IMR-90 (cell line): Measurements from ENCODE around the gene KCNQ1. TPM values are rescaled to one million over a fixed set of nuclear protein-coding genes. Genes with fewer than 3 reads are reported as not detected.

Source experiments
- ATAC-seq: fragments of 200-7000 bp; cut with Tn5 transposase; 2 replicates; pipeline ENCODE4 v1.9.1; 2020; ENCODE audit warnings: low read depth, mild to moderate bottlenecking, moderate library complexity
- BruUV-seq: library from RNA; stranded (reverse); fragments of 400-500 nt; replicated peaks from 2 replicates; lab custom pipeline; 2021; lab: Mats Ljungman, UMichigan
- CTCF ChIA-PET: fragments of 300-600 bp; formaldehyde crosslinking; extraction: SDS; loops from one replicate; lab custom pipeline; 2021; ENCODE audit warnings: antibody characterized with exemption; lab: Yijun Ruan, JAX
- POLR2A ChIA-PET: fragments of 300-600 bp; sonication (Branson Sonifier 250); formaldehyde crosslinking; loops from one replicate; lab custom pipeline; 2022; ENCODE audit warnings: antibody characterized with exemption; ENCODE audit not compliant: unreplicated experiment; lab: Charles Lee
- DNase-seq: peaks from one replicate; pipeline ENCODE4 v3.0.0; 2013
- H2AFZ ChIP-seq: replicated peaks from 2 replicates; pipeline ENCODE3; 2013; ENCODE audit warnings: low read length, mild to moderate bottlenecking; ENCODE audit not compliant: poor library complexity
- H2AK5ac ChIP-seq: 2 replicates; pipeline ENCODE4 v1.6.1; 2013; ENCODE audit warnings: low read depth, low read length, inconsistent platforms
- H2AK9ac ChIP-seq: replicated peaks from 2 replicates; pipeline ENCODE3; 2013; ENCODE audit warnings: mild to moderate bottlenecking, low read depth, low read length, moderate library complexity; ENCODE audit not compliant: poor library complexity
- H2BK120ac ChIP-seq: 2 replicates; pipeline ENCODE4 v1.6.1; 2013; ENCODE audit warnings: low read depth, low read length, inconsistent platforms
- H2BK15ac ChIP-seq: 3 replicates; pipeline ENCODE4 v1.6.1; 2013; ENCODE audit warnings: low read depth, low read length, inconsistent platforms
- H2BK20ac ChIP-seq: 2 replicates; pipeline ENCODE4 v1.6.1; 2013; ENCODE audit warnings: low read depth, mild to moderate bottlenecking, inconsistent platforms, low read length, moderate library complexity
- H2BK5ac ChIP-seq: 2 replicates; pipeline ENCODE4 v1.6.1; 2013; ENCODE audit warnings: mild to moderate bottlenecking, low read depth, low read length, inconsistent platforms; ENCODE audit not compliant: poor library complexity, severe bottlenecking
- H3K14ac ChIP-seq: replicated peaks from 2 replicates; pipeline ENCODE4 v1.6.1; 2013; ENCODE audit warnings: low read depth, low read length, inconsistent platforms
- H3K18ac ChIP-seq: 2 replicates; pipeline ENCODE4 v1.6.1; 2013; ENCODE audit warnings: low read depth, low read length, control low read depth
- H3K23ac ChIP-seq: 2 replicates; pipeline ENCODE4 v1.6.1; 2013; ENCODE audit warnings: low read depth, low read length, inconsistent platforms
- H3K27ac ChIP-seq: 2 replicates; pipeline ENCODE4 v1.5.1; 2013; ENCODE audit warnings: mild to moderate bottlenecking, control low read depth, low read length; ENCODE audit not compliant: insufficient read depth
- H3K27me3 ChIP-seq: 2 replicates; pipeline ENCODE4 v1.6.1; 2013; ENCODE audit warnings: low read length; ENCODE audit not compliant: control insufficient read depth, insufficient read depth
- H3K36me3 ChIP-seq: 2 replicates; pipeline ENCODE4 v1.6.1; 2013; ENCODE audit warnings: low read length, mixed read lengths; ENCODE audit not compliant: control insufficient read depth, insufficient read depth
- H3K4ac ChIP-seq: 2 replicates; pipeline ENCODE4 v1.6.1; 2013; ENCODE audit warnings: low read depth, low read length, inconsistent platforms
- H3K4me1 ChIP-seq: 2 replicates; pipeline ENCODE4 v1.6.1; 2013; ENCODE audit warnings: low read length, mixed read lengths; ENCODE audit not compliant: control insufficient read depth, insufficient read depth
- H3K4me2 ChIP-seq: 2 replicates; pipeline ENCODE4 v1.6.1; 2013; ENCODE audit warnings: low read depth, mild to moderate bottlenecking, control low read depth, low read length, moderate library complexity
- H3K4me3 ChIP-seq: 2 replicates; pipeline ENCODE4 v1.5.1; 2013; ENCODE audit warnings: low read depth, mild to moderate bottlenecking, control low read depth, low read length, moderate library complexity; ENCODE audit not compliant: insufficient read depth
- H3K56ac ChIP-seq: 2 replicates; pipeline ENCODE4 v1.6.1; 2013; ENCODE audit warnings: low read length, inconsistent platforms; ENCODE audit not compliant: insufficient read depth; ENCODE audit errors: extremely low read depth
- H3K79me1 ChIP-seq, 2 experiments: 2 replicates each; pipeline ENCODE4 v1.6.1; 2013; ENCODE audit warnings: low read length in 2 of 2, inconsistent platforms in 1 of 2, low read depth in 1 of 2
- H3K9ac ChIP-seq: 2 replicates; pipeline ENCODE4 v1.6.1; 2013; ENCODE audit warnings: low read depth, low read length, control low read depth
- H3K9me1 ChIP-seq: 2 replicates; pipeline ENCODE4 v1.6.1; 2013; ENCODE audit warnings: low read length, inconsistent platforms; ENCODE audit not compliant: insufficient read depth
- H3K9me3 ChIP-seq: 2 replicates; pipeline ENCODE4 v1.6.1; 2013; ENCODE audit warnings: low read length; ENCODE audit not compliant: control insufficient read depth, insufficient read depth
- H4K20me1 ChIP-seq: 2 replicates; pipeline ENCODE4 v1.6.1; 2013; ENCODE audit warnings: low read length, inconsistent platforms; ENCODE audit not compliant: insufficient read depth
- H4K5ac ChIP-seq: 2 replicates; pipeline ENCODE4 v1.6.1; 2013; ENCODE audit warnings: mild to moderate bottlenecking, low read depth, low read length, control low read depth
- H4K8ac ChIP-seq, 2 experiments: 2 replicates each; pipeline ENCODE4 v1.6.1; 2013; ENCODE audit warnings: low read depth in 2 of 2, low read length in 2 of 2, control low read depth in 1 of 2, inconsistent platforms in 1 of 2
- H4K91ac ChIP-seq: 2 replicates; pipeline ENCODE4 v1.6.1; 2013; ENCODE audit warnings: low read depth, low read length, inconsistent platforms; ENCODE audit not compliant: insufficient read depth
- BHLHE40 ChIP-seq: fragments of 150-350 bp; IDR thresholded peaks from 2 replicates; pipeline ENCODE4 v1.6.1; 2016; ENCODE audit warnings: mild to moderate bottlenecking, low read depth, low read length
- CEBPB ChIP-seq: IDR thresholded peaks from 2 replicates; pipeline ENCODE4 v1.6.1; 2012; ENCODE audit warnings: low read depth, low read length, improper control_type of control experiment
- FOS ChIP-seq: fragments of 150-350 bp; IDR thresholded peaks from 2 replicates; pipeline ENCODE4 v1.6.1; 2016; ENCODE audit warnings: low read depth, low read length
- MAFK ChIP-seq: IDR thresholded peaks from 2 replicates; pipeline ENCODE4 v1.6.1; 2012; ENCODE audit warnings: low read depth, low read length, improper control_type of control experiment
- MAZ ChIP-seq: IDR thresholded peaks from 2 replicates; pipeline ENCODE4 v1.6.1; 2012; ENCODE audit warnings: low read depth, mild to moderate bottlenecking, low read length, improper control_type of control experiment, moderate library complexity, borderline replicate concordance
- MXI1 ChIP-seq: IDR thresholded peaks from 2 replicates; pipeline ENCODE4 v1.6.1; 2012; ENCODE audit warnings: low read depth, mild to moderate bottlenecking, low read length, moderate library complexity, borderline replicate concordance
- POLR2A ChIP-seq: IDR thresholded peaks from 2 replicates; pipeline ENCODE4 v1.6.1; 2012; ENCODE audit warnings: mild to moderate bottlenecking, low read depth, low read length
- RAD21 ChIP-seq: IDR thresholded peaks from 2 replicates; pipeline ENCODE4 v1.6.1; 2012; ENCODE audit warnings: low read length, improper control_type of control experiment
- RCOR1 ChIP-seq: IDR thresholded peaks from 2 replicates; pipeline ENCODE4 v1.6.1; 2012; ENCODE audit warnings: mild to moderate bottlenecking, low read length, improper control_type of control experiment; ENCODE audit not compliant: insufficient replicate concordance
- RFX5 ChIP-seq: IDR thresholded peaks from 2 replicates; pipeline ENCODE4 v1.8.0; 2012; ENCODE audit warnings: low read depth, mild to moderate bottlenecking, low read length, moderate library complexity
- WGBS, 2 experiments: methylation state at CpG; one replicate each; pipeline versions ENCODE4 v1.1.5 to v1.1.7; 2013; ENCODE audit warnings: missing lambda C conversion rate in 2 of 2; ENCODE audit not compliant: insufficient read length in 1 of 2; ENCODE audit errors: extremely low coverage in 2 of 2; 5-methylcytosine and 5-hydroxymethylcytosine counted together
- dilution Hi-C: fragments of 300-500 bp; cut with HindIII; formaldehyde crosslinking; loops from one replicate; pipeline ENCODE4 v1.14.3; 2018; ENCODE audit warnings: low sequenced_read_pairs; ENCODE audit not compliant: unreplicated experiment
- in situ Hi-C: fragments of 300-500 bp; cut with MboI; formaldehyde crosslinking; loops from 3 replicates; pipeline ENCODE4 v1.14.3; 2019; ENCODE audit warnings: low sequenced_read_pairs, inconsistent platforms, mixed read lengths
- intact Hi-C: fragments of 100-400 bp; cut with micrococcal nuclease; formaldehyde crosslinking; loops from 2 replicates; pipeline ENCODE4 v1.10.0; 2022
- polyA plus RNA-seq, 3 experiments: library from polyadenylated mRNA; depleted of rRNA; stranded (reverse); fragments of >200 nt; gene quantifications; 2 replicates each; pipeline ENCODE4 v1.2.3, GENCODE V29; 2012; ENCODE audit warnings: low replicate concordance in 1 of 3
- total RNA-seq: library from RNA; depleted of rRNA; stranded (reverse); fragments of >200 nt; gene quantifications from 2 replicates; pipeline ENCODE4 v1.2.3, GENCODE V29; 2012
- TF ChIP-seq, protein P1 (sequence below): conservative IDR thresholded peaks from 2 replicates; pipeline ENCODE4 v1.5.1; 2012; ENCODE audit warnings: mild to moderate bottlenecking, low read depth, low read length, improper control_type of control experiment
- TF ChIP-seq, protein P2 (sequence below): fragments of 150-350 bp; IDR thresholded peaks from 2 replicates; pipeline ENCODE4 v1.6.1; 2016; ENCODE audit warnings: low read depth, mild to moderate bottlenecking, low read length, moderate library complexity, borderline replicate concordance

The KCNQ1 gene
- total and polyA plus RNA-seq, 2 of the 4 experiments (the other 2 are of a cell fraction), result 0.07 TPM; not detected in 1

DNA sequence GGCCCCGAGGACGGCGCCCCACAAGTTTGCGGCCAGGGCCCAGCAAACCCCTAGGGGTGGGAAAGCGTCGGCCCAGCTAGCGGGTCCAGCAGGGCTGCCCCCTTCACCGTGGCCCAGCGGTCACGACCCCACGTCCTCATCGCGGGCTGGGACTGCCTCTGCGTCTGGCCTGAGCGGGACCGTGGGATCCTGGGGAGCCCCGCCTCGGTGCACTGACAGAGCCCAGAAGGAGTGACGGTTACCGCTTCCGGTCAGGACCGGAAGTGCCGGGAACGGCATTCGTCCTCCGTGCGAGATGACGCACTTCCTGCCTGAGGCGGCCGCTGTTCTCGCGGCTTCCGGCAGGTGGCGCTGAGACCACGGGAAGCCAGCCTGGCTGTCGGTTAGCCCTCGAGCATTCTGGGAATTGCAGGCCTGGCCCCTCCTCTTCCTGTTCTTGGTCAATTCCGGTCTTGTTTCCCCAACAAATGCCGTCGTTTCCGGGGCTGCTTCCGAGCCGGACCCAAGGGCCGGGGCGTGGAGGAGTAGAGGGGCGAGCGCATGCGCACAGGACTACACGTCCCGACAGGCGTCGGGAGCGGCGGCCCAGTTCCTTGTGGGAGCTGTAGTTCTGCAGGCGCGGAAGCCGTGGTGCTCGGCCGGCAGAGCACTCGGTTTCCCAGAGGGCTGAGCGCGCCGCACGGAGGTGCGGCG, 44.6 kb upstream of the KCNQ1 start, which contains the start of gene TSSC4 (continued):
- TF ChIP-seq RAD21 (peak; percentile 65), RFX5 (no peak)

DNA sequence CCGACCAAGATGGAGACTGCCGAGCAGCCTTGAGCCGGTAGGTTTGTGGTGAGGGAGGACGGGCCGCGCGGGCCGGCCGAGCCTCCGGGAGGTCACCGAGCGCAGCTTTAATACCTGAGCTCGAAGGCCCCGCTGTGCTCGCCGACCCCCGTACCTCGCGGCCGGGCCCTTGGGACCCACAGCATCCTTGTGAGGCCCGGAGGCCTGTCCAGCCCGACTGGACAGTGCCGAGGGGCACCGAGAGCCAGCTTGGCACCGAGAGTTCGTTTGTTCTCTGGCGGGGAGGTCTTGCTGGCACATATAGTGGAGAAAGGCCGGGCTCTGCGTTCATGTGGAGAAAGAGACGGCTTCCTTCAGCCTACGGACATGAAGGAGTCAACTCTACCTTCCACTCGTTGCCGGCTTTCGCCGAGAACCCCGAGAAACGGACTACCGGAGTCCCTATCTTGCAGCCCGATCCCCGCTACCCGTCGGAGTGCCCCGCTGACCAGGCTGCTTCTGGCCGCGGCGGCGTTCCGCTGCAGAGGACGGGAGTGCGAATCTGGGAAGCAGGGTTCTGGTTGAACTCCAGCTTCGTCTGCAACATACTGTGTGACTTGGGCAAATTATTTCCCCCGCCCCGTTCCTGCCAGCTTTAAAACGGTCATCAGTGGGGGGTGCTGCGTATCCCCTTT, 43.9 kb upstream of the KCNQ1 start:
- no peak for DNase-seq
- H4K8ac ChIP-seq, result peak overlapping the region; percentile 91 to 99
- ChIA-PET POLR2A (interaction anchor here (0.5 to 1.2 kb wide), 5 partner anchors 23 to 808 kb away, joined by 3 to 17 read pairs (median 5); no protein-coding TSS in a partner anchor), CTCF (interaction anchor here (0.8 to 1.0 kb wide), 2 partner anchors 17 to 18 kb away, joined by 3 to 5 read pairs; no protein-coding TSS in a partner anchor)
- H4K5ac ChIP-seq, result peak overlapping the region; percentile 92
- H3K27me3 ChIP-seq, result no peaks in the 10 kb centered on the region
- no peak overlapping the region for H3K18ac ChIP-seq
- H2BK120ac ChIP-seq, result peak overlapping the region; percentile 52; the same call in 1 of the 2 replicates
- H2AFZ ChIP-seq, result peak overlapping the region; percentile 94
- peak overlapping the region; percentile 90 for H3K4me3 ChIP-seq
- peak overlapping the region; percentile 91 for H3K4ac ChIP-seq
- H3K79me1 ChIP-seq, result peaks cover 3 to 36% of the 10 kb centered on the region in 2 experiments; a peak in 3 of 4 replicates
- no peak overlapping the region for H2BK20ac ChIP-seq
- peak overlapping the region; percentile 85 for H3K4me2 ChIP-seq
- H3K9me3 ChIP-seq, result no peaks in the 10 kb centered on the region
- 0% methylated on average over 16 of the region's 55 CpGs; no CpG with 5 or more reads in 1 of the 2 experiments for WGBS, 2 experiments
- TF ChIP-seq RAD21, result no peak
- TF ChIP-seq MXI1, result 0 out of 2 replicates have a peak, but pooled peaks have one; percentile 1
- no peak for TF ChIP-seq RCOR1
- TF ChIP-seq CEBPB, result no peak
- no peak for TF ChIP-seq FOS
- no peak for TF ChIP-seq MAZ
- TF ChIP-seq, protein P1, sequence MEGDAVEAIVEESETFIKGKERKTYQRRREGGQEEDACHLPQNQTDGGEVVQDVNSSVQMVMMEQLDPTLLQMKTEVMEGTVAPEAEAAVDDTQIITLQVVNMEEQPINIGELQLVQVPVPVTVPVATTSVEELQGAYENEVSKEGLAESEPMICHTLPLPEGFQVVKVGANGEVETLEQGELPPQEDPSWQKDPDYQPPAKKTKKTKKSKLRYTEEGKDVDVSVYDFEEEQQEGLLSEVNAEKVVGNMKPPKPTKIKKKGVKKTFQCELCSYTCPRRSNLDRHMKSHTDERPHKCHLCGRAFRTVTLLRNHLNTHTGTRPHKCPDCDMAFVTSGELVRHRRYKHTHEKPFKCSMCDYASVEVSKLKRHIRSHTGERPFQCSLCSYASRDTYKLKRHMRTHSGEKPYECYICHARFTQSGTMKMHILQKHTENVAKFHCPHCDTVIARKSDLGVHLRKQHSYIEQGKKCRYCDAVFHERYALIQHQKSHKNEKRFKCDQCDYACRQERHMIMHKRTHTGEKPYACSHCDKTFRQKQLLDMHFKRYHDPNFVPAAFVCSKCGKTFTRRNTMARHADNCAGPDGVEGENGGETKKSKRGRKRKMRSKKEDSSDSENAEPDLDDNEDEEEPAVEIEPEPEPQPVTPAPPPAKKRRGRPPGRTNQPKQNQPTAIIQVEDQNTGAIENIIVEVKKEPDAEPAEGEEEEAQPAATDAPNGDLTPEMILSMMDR, result no peak
- TF ChIP-seq BHLHE40, result no peak
- TF ChIP-seq POLR2A, result peak; percentile 49; the same call in 1 of the 2 replicates
- no peak for TF ChIP-seq MAFK
- TF ChIP-seq, protein P2, sequence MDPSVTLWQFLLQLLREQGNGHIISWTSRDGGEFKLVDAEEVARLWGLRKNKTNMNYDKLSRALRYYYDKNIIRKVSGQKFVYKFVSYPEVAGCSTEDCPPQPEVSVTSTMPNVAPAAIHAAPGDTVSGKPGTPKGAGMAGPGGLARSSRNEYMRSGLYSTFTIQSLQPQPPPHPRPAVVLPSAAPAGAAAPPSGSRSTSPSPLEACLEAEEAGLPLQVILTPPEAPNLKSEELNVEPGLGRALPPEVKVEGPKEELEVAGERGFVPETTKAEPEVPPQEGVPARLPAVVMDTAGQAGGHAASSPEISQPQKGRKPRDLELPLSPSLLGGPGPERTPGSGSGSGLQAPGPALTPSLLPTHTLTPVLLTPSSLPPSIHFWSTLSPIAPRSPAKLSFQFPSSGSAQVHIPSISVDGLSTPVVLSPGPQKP, result no peak
- dilution Hi-C loops, result no loop called here
- ATAC-seq, result peak; percentile 16
- in situ Hi-C loops, result no loop called here
- peak overlapping the region; percentile 54 for H2BK5ac ChIP-seq
- peak overlapping the region; percentile 91 for H2AK5ac ChIP-seq
- intact Hi-C loops, result loop anchor here (1.0 kb wide), 3 partner anchors 18 to 95 kb away; no protein-coding TSS in a partner anchor
- no peaks in the 10 kb centered on the region for H4K20me1 ChIP-seq
- H3K27ac ChIP-seq, result peak overlapping the region; percentile 67
- peaks cover 32% of the 10 kb centered on the region for H3K36me3 ChIP-seq
- no peak overlapping the region for H2BK15ac ChIP-seq
- H3K9me1 ChIP-seq, result no peaks in the 10 kb centered on the region
- H4K91ac ChIP-seq, result peak overlapping the region; percentile 88
- H3K14ac ChIP-seq, result peak overlapping the region; percentile 81
- H3K23ac ChIP-seq, result peak overlapping the region; percentile 70
- peaks cover 9% of the 10 kb centered on the region for H3K4me1 ChIP-seq
- H3K9ac ChIP-seq, result peak overlapping the region; percentile 96
- peak overlapping the region; percentile 99 for H2AK9ac ChIP-seq
- H3K56ac ChIP-seq, result peak overlapping the region; percentile 92
- BruUV-seq, result no TSS peak
